CD4-positive, alpha-beta T cell treated with Interleukin-6 for 4 hours (primary cell): Measurements from ENCODE around the gene REPIN1.
"Not testable (repeated sequence)": the region's sequence is repeated elsewhere in the genome, so short reads cannot be mapped to it uniquely, and the experiment has no call there.

Experiments used
- DNase-seq: peaks from one replicate; pipeline ENCODE4 v3.0.0-alpha.2; 2020; ENCODE audit warnings: mixed read lengths

Gene REPIN1

DNA sequence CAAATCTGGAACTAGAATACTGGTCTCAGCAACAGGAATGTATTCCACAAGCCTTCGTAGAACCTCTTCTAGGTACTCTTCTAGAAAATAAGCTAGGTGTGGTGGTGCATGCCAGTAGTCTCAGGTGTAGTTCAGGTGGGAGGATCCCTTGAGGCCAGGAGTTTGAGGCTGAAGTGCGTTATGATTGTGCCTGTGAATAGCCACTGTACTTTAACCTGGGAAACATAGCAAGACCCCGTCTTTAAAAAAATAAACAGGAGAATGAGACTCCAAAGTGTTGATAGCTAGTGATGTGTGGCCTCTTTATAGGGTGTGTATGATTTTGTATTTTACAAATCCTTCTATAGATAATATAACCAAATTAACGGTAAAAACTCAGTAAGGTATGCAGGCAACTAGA is 9.0 kb downstream of the REPIN1 start:
- no peak for DNase-seq

DNA sequence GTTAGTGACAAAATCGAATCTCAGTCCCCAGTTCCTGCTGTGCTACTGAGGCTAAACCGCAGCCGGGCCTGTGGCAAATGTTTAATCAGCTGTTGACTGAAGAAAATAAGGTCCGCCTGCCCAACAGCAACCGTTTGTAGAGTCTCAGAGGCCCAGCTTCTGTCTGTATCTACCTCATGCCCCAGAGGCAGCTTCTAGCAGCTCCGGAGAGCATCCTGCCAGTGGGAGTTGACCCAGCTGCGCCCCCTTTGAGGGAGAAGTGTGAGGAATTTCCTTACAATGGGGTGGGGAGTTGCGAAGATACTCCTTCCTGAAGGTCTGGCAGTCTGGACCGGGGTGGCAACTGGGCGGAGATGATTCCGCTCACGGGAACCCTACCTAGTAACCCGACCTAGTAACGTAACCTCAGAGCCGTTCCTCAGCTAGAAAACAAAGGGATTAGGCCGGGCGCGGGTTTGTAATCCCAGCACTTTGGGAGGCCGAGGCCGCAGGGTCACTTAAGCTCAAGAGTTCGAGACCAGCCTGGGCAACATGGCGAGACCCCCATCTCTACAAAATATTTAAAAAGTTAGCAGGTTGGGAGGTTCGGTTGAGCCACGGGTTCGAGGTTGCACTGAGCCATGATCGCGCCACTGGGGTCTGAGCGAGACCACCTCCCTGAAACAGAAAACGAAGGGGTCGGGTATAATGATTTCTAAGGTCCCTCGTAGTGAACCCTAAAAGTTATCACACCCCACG is 9.7 kb downstream of the REPIN1 start:
- DNase-seq: peak; percentile 68

DNA sequence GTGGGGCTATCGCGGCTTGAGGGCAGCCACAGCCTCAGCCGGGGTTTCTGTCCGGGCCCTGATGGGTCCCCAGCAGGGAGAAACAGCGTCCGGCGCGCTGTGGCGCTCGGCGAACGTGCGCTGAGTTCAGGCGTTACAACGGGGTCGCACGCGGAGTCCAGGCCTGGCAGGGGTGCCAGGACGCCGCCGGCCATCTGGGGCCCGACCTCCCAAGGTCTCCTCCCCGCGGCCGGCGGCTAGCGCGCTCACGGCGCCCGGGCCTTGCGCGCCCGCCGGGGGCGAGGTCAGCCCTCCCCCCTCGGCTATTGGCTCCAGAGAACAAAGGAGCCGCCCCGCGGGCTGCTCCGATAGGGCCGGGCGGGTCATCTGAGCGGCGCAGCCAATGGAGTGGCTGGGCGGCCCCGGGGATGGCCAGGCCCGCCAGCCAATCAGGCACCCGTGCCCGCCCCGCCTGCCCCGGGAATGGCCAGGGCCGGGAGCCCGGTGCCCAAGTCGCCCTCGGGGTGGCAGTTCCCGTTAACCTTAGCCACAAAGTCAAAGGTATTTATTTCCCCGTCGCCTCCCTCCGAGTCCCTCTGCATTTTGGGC is 10.3 kb downstream of the REPIN1 start, which contains the start of gene ZNF775:
TSS of gene ZNF775 (plus strand) at position 478 of the 588 bp plus-strand sequence. CDS start 9,141 bp downstream, outside the sequence.
- DNase-seq: peak; percentile 94

DNA sequence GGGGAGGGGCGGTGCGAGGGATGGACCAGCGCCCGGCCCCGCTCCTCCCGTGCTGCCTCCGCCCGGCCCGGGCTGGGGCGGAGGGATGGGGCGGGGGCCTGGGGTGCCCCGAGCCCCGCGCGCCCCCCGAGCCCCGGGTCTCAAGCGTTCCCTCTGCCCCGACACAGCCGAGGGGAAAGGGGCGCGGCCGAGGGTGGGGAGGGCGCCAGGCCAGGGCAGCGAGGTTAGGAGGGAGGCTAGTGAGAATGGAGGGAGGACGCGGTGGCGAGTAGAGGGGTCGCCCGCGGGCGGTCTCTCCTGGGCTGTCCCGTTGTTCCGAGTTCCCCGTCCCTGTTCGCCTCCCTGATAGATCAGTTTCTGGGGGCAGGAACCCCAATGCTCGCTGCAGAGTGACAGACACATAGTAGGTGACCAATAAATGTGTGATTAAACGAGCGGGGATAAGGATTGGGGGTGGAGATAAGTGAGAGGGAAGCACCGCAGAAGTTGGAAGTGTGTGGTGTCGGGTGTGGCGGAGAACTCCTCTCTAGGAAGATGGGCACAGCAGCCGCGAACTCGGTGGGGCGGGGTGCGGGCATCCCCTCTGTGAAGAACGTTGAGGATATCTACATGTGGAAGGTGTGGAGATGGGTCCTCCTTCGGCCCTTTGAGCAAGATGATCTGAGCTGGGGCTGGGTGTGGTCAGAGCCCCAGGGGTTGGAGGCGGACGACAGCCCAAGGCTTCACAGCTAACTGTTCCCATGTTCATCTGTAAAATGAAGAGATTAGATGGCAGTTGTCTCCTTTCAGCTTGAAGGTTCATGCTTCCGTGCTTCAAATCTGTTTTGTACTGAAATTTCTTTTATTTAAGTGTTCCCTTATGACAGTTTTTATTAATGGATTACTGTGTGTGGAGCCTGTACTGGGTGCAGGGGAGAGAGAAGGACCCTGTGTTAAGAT is 11.1 kb downstream of the REPIN1 start:
- peak; percentile 30 for DNase-seq

DNA sequence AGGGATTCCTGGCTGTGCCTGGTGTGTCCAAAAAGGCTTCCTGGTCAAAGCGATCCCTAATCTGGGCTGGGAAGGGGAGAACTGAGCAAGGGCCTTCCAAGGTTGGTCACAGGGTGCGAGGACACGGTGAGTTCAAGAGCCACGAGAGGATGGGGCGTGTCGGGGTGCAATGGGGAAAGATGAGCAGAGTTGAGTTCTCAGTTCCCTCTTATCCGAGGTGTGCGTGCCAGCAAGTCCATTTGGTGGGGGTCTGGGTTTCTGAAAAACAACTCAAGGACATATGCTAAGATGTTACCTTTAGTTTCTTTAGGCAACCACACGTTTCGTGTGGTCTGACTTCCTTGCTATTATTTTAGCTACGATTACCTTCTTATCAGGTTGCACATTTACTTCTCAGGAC is 11.8 kb downstream of the REPIN1 start:
- no peak for DNase-seq

DNA sequence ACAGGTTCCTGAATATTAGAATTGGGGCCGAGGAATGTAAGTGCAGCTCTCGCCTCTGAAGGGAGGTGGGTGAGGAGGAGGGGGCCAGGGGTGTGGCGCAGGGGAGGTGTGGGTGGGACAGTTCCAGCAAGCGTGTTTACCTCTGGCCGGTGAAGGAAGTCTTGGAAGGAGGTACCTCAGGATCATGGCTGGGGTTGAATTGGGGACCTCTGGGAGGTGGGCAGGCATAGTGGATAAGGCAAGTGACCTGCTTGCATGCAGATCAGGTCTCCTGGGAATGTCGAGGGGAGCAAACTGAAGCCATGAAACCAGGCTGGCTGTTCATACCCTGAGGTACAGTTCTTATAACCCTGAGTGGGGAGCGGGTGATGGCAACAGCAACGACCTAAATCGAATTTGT is 12.5 kb downstream of the REPIN1 start:
- no peak for DNase-seq

DNA sequence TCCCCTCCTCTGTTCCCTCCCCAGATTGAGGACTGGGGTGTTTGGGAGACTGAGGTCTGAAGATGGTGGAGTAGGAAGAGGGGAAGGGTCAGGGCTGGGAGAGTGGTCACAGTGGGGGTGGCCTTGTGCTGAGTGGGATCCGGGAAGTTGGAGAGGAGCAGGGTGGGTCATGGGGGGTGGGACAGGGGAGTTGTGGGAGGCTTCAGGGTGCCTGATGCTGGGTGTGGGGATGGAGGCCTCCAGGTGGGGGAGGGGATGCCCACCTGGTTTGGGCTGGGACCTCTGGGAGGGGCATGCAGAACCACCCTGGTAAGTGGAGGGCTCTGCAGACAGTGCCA is 13.1 kb downstream of the REPIN1 start:
- no peak for DNase-seq

DNA sequence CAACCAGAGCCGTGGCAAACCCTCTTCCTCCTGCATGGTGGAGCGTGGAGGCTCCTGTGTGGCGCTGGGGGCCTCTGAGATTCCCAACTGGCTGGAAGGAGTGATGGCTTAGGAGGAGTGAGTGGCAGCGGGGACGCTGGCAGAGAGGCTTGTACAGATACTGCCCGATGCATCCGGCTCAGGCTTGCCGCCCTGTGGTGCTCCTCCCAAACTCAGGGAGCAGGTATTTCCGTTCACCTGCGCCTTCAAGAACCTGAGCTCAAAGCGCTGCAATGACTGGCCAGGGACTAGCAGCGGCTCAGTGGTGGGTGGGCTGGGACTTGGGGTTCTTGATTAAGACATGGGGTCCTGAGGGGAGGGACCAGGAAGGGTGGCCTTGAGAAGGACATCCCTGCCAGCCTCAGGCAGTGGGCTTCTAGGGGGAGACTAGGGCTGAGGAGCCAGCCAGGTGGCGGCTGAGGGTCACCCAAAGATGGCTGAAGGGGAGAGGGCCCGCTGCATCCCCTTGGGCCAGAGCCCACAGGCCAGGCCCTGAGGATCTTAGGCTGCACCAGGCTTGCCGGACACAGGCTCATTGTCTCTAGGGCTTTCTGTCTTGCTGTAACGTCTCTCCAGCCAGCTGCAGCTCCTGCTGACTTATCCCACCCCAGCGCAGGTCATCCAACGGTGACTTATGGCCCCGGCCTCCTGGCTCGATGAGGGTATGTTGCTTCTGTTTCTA is 13.7 kb downstream of the REPIN1 start:
- no peak for DNase-seq

DNA sequence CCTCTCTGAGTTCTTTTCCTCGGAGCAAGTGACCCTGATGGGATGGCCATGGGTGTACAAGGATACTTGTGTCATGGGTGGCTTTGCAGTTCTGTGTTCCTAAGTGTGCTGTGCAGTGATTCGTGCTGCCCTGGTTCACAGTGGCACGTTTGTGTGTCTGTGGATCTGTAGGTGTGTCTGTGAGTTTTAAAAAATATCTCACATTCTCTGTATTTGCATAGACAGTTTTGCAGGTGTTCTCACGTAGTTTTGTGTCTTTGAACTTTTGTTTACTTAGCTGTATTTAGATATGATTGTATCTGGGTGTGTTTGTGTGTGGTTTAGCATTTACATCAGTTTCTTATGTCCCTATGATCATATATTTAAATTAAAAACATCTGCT is 14.2 kb downstream of the REPIN1 start:
- no peak for DNase-seq

DNA sequence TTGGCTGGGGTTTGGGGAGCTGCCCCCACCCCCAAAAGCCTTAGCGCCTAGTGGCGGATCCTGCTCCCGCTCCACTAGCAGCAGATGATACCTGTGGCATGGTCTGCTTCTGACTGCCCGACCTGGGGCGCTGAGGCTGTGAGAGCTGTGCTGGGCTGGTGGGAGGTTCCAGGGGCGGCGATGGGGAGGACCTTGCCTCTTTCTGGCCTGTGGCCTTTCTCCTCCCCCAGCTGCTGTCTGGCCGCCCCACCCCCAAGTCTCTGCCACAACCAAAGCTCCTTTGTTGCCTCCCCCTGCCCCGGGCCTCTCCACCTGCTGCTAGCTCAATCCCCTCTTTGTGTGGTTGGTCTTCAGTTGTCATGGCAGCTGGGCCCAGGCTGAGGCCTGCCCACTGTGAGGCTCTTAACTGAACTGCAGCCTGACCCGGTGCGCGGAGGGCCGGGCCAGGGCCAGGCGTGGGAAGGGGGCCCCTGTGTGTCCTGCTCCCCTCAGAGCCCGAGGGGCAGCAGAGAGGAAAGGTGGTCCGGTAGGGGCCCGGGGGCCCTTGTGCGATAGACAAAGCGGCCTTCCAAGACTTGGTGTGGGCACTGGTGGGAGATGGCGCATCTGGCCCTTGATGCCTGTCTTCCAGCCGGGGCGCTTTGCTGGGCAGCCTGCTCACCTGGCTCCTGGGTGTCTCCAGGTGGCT is 15.2 kb downstream of the REPIN1 start:
- no peak for DNase-seq

DNA sequence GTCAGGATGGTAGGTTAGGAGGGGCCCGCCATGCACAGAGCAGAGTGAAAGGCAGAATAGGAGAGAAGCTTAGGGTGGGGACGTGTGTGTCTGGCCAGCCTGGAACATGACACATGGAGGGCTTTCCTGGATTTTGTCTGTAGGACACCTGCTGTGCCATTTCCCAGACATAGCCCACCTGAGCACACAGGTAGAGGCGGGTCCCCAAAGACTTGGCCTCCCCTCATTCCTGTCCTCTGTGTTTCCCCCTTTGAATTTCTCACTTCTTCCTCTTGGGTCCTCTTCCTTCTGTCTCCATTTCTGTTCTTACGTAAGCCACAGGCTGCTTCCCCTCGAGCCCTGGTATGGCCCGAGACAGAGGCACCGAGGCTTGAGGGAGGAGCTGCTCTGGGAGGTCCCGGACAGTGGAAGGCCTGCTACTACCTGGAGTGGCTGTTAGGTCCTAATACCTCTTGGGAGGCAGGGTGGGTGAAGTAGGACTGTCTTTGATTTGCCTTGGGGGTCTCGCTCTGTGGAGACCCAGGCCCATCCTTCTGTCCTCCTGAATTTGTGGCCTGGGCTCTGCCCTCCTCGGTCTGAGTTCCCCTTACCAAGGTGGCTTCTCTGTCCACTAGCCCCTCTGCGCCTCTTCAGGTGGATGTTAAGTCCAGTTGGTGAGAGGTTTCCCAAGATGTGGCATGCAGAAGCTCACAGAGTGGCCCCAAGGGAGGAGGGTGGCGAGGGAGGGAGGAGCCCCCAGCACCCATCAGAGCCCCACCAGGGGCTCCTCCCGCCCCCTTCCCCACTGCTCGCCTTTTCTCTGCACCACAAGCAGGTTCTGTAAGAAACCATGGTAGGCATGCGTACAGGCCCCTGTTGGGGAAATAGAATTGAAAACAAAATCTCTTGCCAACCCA is 16.0 kb downstream of the REPIN1 start:
- DNase-seq: no peak

DNA sequence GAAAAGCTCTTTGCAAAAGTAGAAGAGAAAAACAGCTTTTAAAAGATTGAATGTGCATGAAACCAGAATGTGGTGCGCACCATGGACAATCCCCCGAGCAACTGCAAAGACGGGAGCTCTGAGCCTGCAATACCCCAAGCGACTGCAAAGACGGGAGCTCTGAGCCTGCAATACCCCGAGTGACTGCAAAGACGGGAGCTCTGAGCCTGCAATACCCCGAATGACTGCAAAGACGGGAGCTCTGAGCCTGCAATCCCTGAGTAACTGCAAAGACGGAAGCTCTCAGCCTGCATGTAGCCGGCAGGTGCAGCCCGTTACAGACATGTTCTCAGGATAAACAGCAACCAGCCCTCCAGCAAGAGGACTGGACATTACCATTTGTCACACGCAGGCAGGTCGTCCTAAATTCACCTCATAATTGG is 16.7 kb downstream of the REPIN1 start:
- no peak for DNase-seq

DNA sequence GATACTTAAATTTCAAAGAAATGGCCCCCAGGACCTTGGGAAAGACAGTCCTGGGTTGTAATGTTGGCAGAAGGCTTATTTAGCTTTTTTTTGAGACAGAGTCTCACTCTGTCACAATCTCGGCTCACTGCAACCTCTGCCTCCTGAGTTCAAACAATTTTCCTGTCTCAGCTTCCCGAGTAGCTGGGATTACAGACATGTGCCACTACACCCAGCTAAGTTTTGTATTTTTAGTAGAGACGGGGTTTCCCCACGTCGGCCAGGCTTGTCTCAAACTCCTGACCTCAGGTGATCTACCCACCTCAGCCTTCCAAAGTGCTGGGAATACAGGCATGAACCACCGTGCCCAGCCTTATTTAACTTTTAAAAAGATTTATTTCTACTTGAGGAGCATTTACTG is 17.3 kb downstream of the REPIN1 start:
- not testable (repeated sequence) for DNase-seq

DNA sequence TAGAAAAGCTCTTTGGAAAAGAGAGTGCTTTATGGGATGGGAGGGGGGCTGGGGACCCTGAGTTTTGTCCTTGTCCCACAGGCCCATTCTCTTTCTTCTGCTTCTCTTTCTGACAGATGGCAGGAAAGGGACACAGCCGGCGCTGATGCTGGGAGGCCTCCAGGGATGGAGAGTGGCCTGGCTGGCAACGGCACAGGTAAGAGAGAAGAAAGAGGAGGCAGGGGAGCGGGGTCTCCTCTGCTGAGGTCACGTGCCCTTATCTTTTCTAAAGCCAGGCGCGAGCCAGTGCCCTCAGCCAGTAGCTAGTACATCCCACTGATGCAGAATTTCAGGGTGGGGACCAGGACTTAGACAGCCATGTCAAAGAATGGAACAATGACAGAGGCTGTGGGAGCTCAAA is 19.7 kb downstream of the REPIN1 start:
- no peak for DNase-seq

DNA sequence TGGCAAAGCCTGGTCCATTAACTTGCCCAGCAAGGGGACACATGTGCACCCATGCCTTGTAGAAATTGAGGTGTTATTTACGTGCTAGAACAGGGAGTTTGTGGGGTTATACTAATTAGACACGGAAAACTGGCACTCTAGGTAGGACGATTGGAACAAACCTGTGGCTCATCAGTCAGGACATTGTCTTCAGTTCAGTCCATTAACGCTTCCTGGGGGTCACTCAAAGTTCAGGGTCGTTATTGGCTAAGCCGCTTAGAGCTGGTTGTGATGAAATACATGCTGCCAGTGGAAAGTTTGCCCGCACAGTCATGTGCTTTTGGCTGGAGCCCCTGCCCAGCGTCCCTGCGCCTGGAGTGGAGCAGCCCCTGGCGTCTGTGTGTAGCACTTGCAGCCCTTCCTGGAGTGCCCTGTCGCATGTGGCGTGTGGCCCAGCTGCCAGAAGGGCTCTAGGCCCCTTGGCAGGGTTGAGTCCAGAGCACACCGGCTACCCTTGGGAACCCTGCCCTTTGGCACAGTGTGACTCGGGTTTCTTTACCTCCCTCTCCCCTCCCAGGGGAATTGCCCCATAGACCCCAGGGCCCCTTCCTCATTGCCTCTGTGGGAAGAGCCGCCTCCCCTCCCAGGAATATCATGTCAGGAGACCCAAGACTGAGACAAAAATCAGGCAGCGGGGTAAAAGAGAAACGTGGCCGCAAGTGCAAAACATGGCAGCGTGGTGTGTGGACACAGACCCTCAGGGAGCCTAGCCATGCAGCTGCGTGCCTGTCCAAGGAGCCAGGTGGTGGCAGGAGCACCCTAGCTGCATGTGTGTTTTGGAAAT is 20.3 kb downstream of the REPIN1 start:
- DNase-seq: no peak

DNA sequence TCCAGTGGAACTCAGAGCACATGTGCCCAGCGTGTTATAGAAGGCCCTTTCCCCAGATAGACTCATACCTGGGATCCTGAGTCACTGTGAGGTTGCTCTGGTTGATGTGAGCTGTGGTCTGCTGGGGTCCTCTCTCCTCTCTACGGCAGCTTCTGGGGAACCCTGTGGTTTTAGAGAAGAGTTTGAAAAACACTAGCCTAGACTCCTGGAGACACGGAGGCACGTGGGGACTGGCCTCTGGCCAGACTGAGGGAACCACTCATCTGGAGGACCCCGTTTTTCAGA is 20.9 kb downstream of the REPIN1 start:
- no peak for DNase-seq

DNA sequence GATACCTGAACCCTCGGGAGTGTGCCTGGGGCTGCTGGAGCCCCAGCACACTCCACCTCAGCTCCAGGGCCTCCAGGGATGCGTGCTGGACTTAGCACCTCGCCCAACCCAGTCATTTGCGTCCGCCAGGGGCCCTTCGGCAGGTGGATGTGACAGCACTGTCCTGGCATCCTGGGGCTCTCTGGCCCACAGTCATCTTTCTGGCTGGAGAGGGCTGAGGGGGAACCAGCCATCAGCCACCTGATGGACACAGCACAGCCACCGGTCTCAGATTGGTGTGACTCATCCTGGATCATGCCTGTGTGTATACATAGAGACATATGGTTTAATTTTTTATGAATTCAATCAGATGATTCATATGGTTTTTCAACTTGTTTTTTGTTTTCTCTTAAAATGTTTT is 21.6 kb downstream of the REPIN1 start:
- no peak for DNase-seq

DNA sequence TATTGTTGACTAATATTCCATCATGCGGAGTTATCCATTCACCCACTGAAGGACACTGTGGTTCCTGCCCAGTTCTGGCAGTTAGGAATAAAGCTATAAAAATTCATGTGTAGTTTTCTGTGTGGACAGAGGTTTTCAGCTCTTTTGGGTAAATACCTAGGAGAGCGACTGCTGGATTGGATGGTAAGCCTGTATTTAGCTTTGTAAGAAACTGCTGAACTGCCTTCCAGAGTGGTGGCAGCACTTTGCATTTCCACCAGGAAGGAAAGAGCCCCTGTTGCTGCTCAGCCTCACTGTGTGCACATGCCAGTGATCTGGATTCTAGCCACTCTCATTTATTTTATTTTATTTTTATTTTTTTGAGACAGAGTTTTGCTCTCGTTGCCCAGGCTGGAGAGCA is 24.7 kb downstream of the REPIN1 start:
- DNase-seq: no peak

DNA sequence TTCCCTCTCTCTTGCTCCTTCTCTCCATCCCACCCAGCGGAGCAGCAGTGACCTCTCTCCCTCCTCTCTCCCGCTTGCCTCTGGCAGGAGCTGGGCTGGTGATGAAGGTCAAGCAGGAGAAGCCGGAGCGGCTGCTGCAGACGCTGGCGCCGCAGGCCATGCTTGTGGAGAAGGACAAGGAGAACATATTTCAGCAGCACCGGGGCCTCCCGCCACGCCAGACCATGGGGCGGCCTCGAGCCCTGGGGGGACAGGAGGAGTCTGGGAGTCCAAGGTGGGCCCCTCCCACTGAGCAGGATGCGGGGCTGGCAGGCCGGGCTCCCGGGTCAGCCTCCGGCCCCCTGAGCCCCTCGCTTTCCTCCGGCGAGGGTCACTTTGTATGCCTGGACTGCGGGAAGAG is 27.8 kb downstream of the REPIN1 start:
- DNase-seq: no peak

DNA sequence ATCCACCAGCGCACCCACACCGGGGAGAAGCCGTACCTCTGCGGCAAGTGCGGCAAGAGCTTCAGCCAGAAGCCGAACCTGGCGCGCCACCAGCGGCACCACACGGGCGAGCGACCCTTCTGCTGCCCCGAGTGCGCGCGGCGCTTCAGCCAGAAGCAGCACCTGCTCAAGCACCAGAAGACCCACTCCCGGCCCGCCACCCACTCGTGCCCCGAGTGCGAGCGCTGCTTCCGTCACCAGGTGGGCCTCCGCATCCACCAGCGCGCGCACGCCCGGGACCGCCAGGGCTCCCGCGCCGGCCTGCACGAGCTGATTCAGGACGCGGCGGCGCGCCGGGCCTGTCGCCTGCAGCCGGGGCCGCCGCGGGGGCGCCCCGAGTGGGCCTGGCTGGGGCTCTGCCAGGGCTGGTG is 28.2 kb downstream of the REPIN1 start:
- DNase-seq: no peak
